GM12892 (cell line): ENCODE results near the gene SCUBE3.

Experiments
- DNase-seq: peaks from one replicate; pipeline ENCODE4 v3.0.0; 2011; ENCODE audit not compliant: insufficient read length
- FAIRE-seq: peaks from 2 replicates; lab custom pipeline; 2011; peaks lifted over from hg19 to GRCh38; lab: Jason Lieb, UNC
- POLR2A ChIP-seq: IDR thresholded peaks from 2 replicates; pipeline ENCODE4 v1.6.1; 2011; ENCODE audit warnings: low read depth, low read length, control low read depth
- POLR2AphosphoS5 ChIP-seq: IDR thresholded peaks from 2 replicates; pipeline ENCODE4 v1.6.1; 2011; ENCODE audit warnings: low read depth, low read length, control low read depth
- TAF1 ChIP-seq: IDR thresholded peaks from 2 replicates; pipeline ENCODE4 v1.6.1; 2011; ENCODE audit warnings: low read depth, mild to moderate bottlenecking, control low read depth, low read length, borderline replicate concordance

Gene SCUBE3

GRCh38 chr6:35298625-35299140 lies 84.9 kb downstream of the SCUBE3 start:
- DNase-seq (no peak), FAIRE-seq (peak; percentile 83)
- TF ChIP-seq TAF1 (no peak), POLR2A (no peak), POLR2AphosphoS5 (no peak)

DNA sequence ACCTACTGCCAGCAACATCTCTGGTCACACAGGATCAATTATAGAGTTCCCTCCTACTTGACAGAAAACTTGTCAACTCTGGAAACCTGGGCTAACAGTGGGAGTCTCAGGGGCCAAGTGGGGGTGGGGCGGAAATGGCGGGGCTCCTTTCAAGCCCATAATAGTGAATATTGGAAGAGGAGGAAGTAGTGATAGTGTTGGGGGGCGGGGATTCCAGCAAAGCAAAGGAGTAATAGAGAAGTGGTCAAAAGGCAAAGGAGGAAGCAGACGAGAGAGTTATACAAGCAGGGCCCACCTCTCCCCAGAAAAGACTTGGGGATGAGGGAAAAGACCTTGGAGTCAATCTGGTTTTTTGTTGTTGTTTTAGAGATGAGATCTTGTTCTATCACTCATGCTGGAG lies 85.9 kb downstream of the SCUBE3 start:
- FAIRE-seq = peak; percentile 60

DNA sequence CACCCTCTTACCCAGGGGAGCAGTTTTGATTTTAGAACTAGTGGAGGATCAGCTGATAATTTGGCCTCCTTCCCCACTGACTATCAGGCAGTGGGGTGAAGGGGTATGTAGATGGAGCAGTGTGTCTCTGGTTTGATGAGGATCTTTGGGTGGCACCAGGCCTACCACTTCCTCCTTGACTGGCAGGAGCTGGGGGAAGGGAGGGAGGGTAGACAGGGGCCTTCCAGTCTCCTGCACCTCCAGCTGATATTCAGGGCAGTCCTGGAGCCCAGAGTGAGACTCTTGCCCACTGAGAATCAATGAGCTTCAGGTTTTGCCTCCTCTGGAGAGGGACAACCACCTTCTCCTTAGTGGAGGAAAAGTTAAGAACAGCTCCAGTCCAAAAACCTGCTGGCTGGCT lies 87.1 kb downstream of the SCUBE3 start:
- TF ChIP-seq TAF1 = no peak
- no peak for TF ChIP-seq POLR2A
- FAIRE-seq (no peak), DNase-seq (no peak)

More for the DNA sequence above, 85.9 kb downstream of the SCUBE3 start:
- TF ChIP-seq POLR2A (no peak), POLR2AphosphoS5 (no peak), TAF1 (no peak)
- no peak for DNase-seq
